Activated naive CD8-positive, alpha-beta T cell treated with anti-CD3 and anti-CD28 coated beads, Interleukin-2, amount 10 ng/mL, durations not matched to agents 7 days and 5 days (primary cell): ENCODE measurements around the gene TUFT1. TPM values are rescaled to one million over a fixed set of nuclear protein-coding genes. Genes with fewer than 3 reads are reported as not detected.
"Not testable (repeated sequence)": the region's sequence is repeated elsewhere in the genome, so short reads cannot be mapped to it uniquely, and the experiment has no call there.

Experiments used
- ATAC-seq: fragments of 150-1000 bp; cut with Tn5 transposase; one replicate; pipeline ENCODE4 v1.10.0; 2021; ENCODE audit warnings: low read depth, moderate library complexity
- POLR2A ChIA-PET: fragments of 350-600 bp; sonication (Branson Sonifier 250); formaldehyde crosslinking; loops from one replicate; lab custom pipeline; 2021; ENCODE audit warnings: antibody characterized with exemption; lab: Charles Lee
- DNase-seq: peaks from one replicate; pipeline ENCODE4 v3.0.0; 2021
- H3K27ac Mint-ChIP-seq: one replicate; pipeline ENCODE4 v1.8.0; 2022; ENCODE audit warnings: mild to moderate bottlenecking, mixed read lengths
- H3K27me3 Mint-ChIP-seq: one replicate; pipeline ENCODE4 v1.8.0; 2022; ENCODE audit warnings: mild to moderate bottlenecking, moderate library complexity, mixed read lengths
- H3K36me3 Mint-ChIP-seq: one replicate; pipeline ENCODE4 v1.8.0; 2021; ENCODE audit warnings: mild to moderate bottlenecking, mixed read lengths
- H3K4me1 Mint-ChIP-seq: one replicate; pipeline ENCODE4 v1.8.0; 2021; ENCODE audit warnings: mixed read lengths
- H3K4me3 Mint-ChIP-seq: one replicate; pipeline ENCODE4 v1.8.0; 2022; ENCODE audit warnings: mild to moderate bottlenecking, moderate library complexity, mixed read lengths
- H3K9me3 Mint-ChIP-seq: one replicate; pipeline ENCODE4 v1.8.0; 2021; ENCODE audit warnings: mixed read lengths
- total RNA-seq, 2 experiments: library from RNA; stranded (reverse); gene quantifications; one replicate each; pipeline ENCODE4 v1.2.3, GENCODE V29; 2021

The TUFT1 gene
- total RNA-seq, 2 experiments from 2014 or later, result 1.5 TPM

GRCh38 chr1:151583796-151584195 is 43.7 kb downstream of the TUFT1 start:
- Mint-ChIP-seq H3K27ac (no peak overlapping the region), H3K9me3 (no peaks in the 10 kb centered on the region), H3K4me1 (peaks cover 4% of the 10 kb centered on the region), H3K36me3 (no peaks in the 10 kb centered on the region), H3K4me3 (no peak overlapping the region), H3K27me3 (peaks cover 2% of the 10 kb centered on the region)
- POLR2A ChIA-PET, result no interaction called here
- DNase-seq (no peak), ATAC-seq (no peak)

GRCh38 chr1:151584278-151584677 is 44.2 kb downstream of the TUFT1 start:
- H3K4me1 Mint-ChIP-seq, result peaks cover 4% of the 10 kb centered on the region
- no peaks in the 10 kb centered on the region for H3K9me3 Mint-ChIP-seq
- no peak overlapping the region for H3K4me3 Mint-ChIP-seq
- POLR2A ChIA-PET, result no interaction called here
- ATAC-seq (no peak), DNase-seq (no peak)
- H3K27ac Mint-ChIP-seq, result no peak overlapping the region
- peaks cover 2% of the 10 kb centered on the region for H3K27me3 Mint-ChIP-seq
- H3K36me3 Mint-ChIP-seq, result no peaks in the 10 kb centered on the region

- H3K9me3 Mint-ChIP-seq, result no peaks in the 10 kb centered on the region
- ATAC-seq, result no peak
- H3K27me3 Mint-ChIP-seq, result peaks cover 2% of the 10 kb centered on the region
- no peak overlapping the region for H3K4me3 Mint-ChIP-seq
- DNase-seq, result no peak
- H3K36me3 Mint-ChIP-seq, result no peaks in the 10 kb centered on the region
- POLR2A ChIA-PET, result no interaction called here
- no peak overlapping the region for H3K27ac Mint-ChIP-seq
- H3K4me1 Mint-ChIP-seq, result peaks cover 4% of the 10 kb centered on the region
These were observed 44.7 kb downstream of the TUFT1 start for GRCh38 chr1:151584780-151585179.

- H3K27me3 Mint-ChIP-seq, result peaks cover 5% of the 10 kb centered on the region
- ATAC-seq (no peak), DNase-seq (no peak)
- H3K9me3 Mint-ChIP-seq, result no peaks in the 10 kb centered on the region
- no peak overlapping the region for H3K4me3 Mint-ChIP-seq
- H3K4me1 Mint-ChIP-seq, result peaks cover 4% of the 10 kb centered on the region
- H3K36me3 Mint-ChIP-seq, result no peaks in the 10 kb centered on the region
- POLR2A ChIA-PET, result no interaction called here
- H3K27ac Mint-ChIP-seq, result no peak overlapping the region
These were observed 45.5 kb downstream of the TUFT1 start for GRCh38 chr1:151585622-151586021.

GRCh38 chr1:151590961-151591360 is 50.9 kb downstream of the TUFT1 start:
- H3K9me3 Mint-ChIP-seq, result no peaks in the 10 kb centered on the region
- peaks cover 9% of the 10 kb centered on the region for H3K4me1 Mint-ChIP-seq
- no peak overlapping the region for H3K4me3 Mint-ChIP-seq
- DNase-seq (no peak), ATAC-seq (no peak)
- no peaks in the 10 kb centered on the region for H3K36me3 Mint-ChIP-seq
- POLR2A ChIA-PET, result interaction anchor here (0.7 kb wide), 1 partner anchor 187 kb away, joined by 3 read pairs; no protein-coding TSS in a partner anchor
- peaks cover 14% of the 10 kb centered on the region for H3K27me3 Mint-ChIP-seq
- no peak overlapping the region for H3K27ac Mint-ChIP-seq

GRCh38 chr1:151593730-151594129 is 53.6 kb downstream of the TUFT1 start:
- Mint-ChIP-seq H3K4me3 (peak overlapping the region; percentile 54), H3K27me3 (peaks cover 12% of the 10 kb centered on the region), H3K4me1 (peaks cover 8% of the 10 kb centered on the region), H3K27ac (no peak overlapping the region), H3K36me3 (no peaks in the 10 kb centered on the region), H3K9me3 (no peaks in the 10 kb centered on the region)
- no peak for DNase-seq
- peak; percentile 31 for ATAC-seq
- POLR2A ChIA-PET, result interaction anchor here (0.5 kb wide), 1 partner anchor 178 kb away, joined by 3 read pairs; no protein-coding TSS in a partner anchor

GRCh38 chr1:151594143-151594625 is 54.1 kb downstream of the TUFT1 start:
- no peaks in the 10 kb centered on the region for H3K9me3 Mint-ChIP-seq
- peak overlapping the region; percentile 54 for H3K4me3 Mint-ChIP-seq
- H3K27ac Mint-ChIP-seq, result peak overlapping the region; percentile 67
- DNase-seq (peak; percentile 84), ATAC-seq (peak; percentile 96)
- POLR2A ChIA-PET, result interaction anchor here (0.5 to 0.9 kb wide), 2 partner anchors 179 to 230 kb away, joined by 3 read pairs; no protein-coding TSS in a partner anchor
- peaks cover 12% of the 10 kb centered on the region for H3K27me3 Mint-ChIP-seq
- H3K4me1 Mint-ChIP-seq, result peaks cover 8% of the 10 kb centered on the region
- H3K36me3 Mint-ChIP-seq, result no peaks in the 10 kb centered on the region

- H3K27me3 Mint-ChIP-seq, result peaks cover 8% of the 10 kb centered on the region
- no peaks in the 10 kb centered on the region for H3K36me3 Mint-ChIP-seq
- DNase-seq, result no peak
- H3K9me3 Mint-ChIP-seq, result no peaks in the 10 kb centered on the region
- no peak overlapping the region for H3K4me3 Mint-ChIP-seq
- H3K4me1 Mint-ChIP-seq, result peaks cover 8% of the 10 kb centered on the region
- POLR2A ChIA-PET, result no interaction called here
- no peak for ATAC-seq
- H3K27ac Mint-ChIP-seq, result no peak overlapping the region
These were observed 56.3 kb downstream of the TUFT1 start for GRCh38 chr1:151596166-151596953.

GRCh38 chr1:151602550-151602949 is 62.4 kb downstream of the TUFT1 start:
- not testable (repeated sequence) for H3K4me1 Mint-ChIP-seq

GRCh38 chr1:151604291-151604690 is 64.2 kb downstream of the TUFT1 start:
- H3K4me3 Mint-ChIP-seq, result no peak overlapping the region
- no peak for DNase-seq
- H3K27me3 Mint-ChIP-seq, result peaks cover 17% of the 10 kb centered on the region
- no peak overlapping the region for H3K27ac Mint-ChIP-seq
- ATAC-seq, result no peak
- no peaks in the 10 kb centered on the region for H3K36me3 Mint-ChIP-seq
- POLR2A ChIA-PET, result interaction anchor here (0.6 kb wide), 1 partner anchor 156 kb away, joined by 3 read pairs; no protein-coding TSS in a partner anchor
- H3K9me3 Mint-ChIP-seq, result no peaks in the 10 kb centered on the region
- peaks cover 3% of the 10 kb centered on the region for H3K4me1 Mint-ChIP-seq

More at GRCh38 chr1:151602550-151602949, 62.4 kb downstream of the TUFT1 start:
- peaks cover 11% of the 10 kb centered on the region for H3K27me3 Mint-ChIP-seq
- POLR2A ChIA-PET, result interaction anchor here (0.7 kb wide), 1 partner anchor 203 kb away, joined by 6 read pairs; the partner anchor contains the start of gene PSMB4
- not testable (repeated sequence) for H3K4me3 Mint-ChIP-seq, DNase-seq, H3K9me3 Mint-ChIP-seq, H3K27ac Mint-ChIP-seq, ATAC-seq, H3K36me3 Mint-ChIP-seq

GRCh38 chr1:151606384-151606783 is 66.3 kb downstream of the TUFT1 start:
- no peaks in the 10 kb centered on the region for H3K9me3 Mint-ChIP-seq
- POLR2A ChIA-PET, result no interaction called here
- ATAC-seq, result no peak
- peaks cover 17% of the 10 kb centered on the region for H3K27me3 Mint-ChIP-seq
- no peaks in the 10 kb centered on the region for H3K36me3 Mint-ChIP-seq
- no peak overlapping the region for H3K27ac Mint-ChIP-seq
- H3K4me1 Mint-ChIP-seq, result peaks cover 5% of the 10 kb centered on the region
- H3K4me3 Mint-ChIP-seq, result no peak overlapping the region
- no peak for DNase-seq

- no peaks in the 10 kb centered on the region for H3K36me3 Mint-ChIP-seq
- POLR2A ChIA-PET, result no interaction called here
- H3K27ac Mint-ChIP-seq, result no peak overlapping the region
- peaks cover 17% of the 10 kb centered on the region for H3K27me3 Mint-ChIP-seq
- DNase-seq (no peak), ATAC-seq (no peak)
- H3K9me3 Mint-ChIP-seq, result no peaks in the 10 kb centered on the region
- H3K4me3 Mint-ChIP-seq, result no peak overlapping the region
- peaks cover 8% of the 10 kb centered on the region for H3K4me1 Mint-ChIP-seq
These were observed 66.7 kb downstream of the TUFT1 start for GRCh38 chr1:151606857-151607256.

- Mint-ChIP-seq H3K9me3 (no peaks in the 10 kb centered on the region), H3K36me3 (peaks cover 5% of the 10 kb centered on the region), H3K4me3 (no peak overlapping the region), H3K4me1 (peaks cover 27% of the 10 kb centered on the region), H3K27ac (no peak overlapping the region), H3K27me3 (peaks cover 12% of the 10 kb centered on the region)
- ATAC-seq (no peak), DNase-seq (no peak)
- POLR2A ChIA-PET, result no interaction called here
These were observed 70.0 kb downstream of the TUFT1 start for GRCh38 chr1:151610142-151610541.
